IMR-90 (cell line): ENCODE measurements around the gene CLDN2. TPM values are rescaled to one million over a fixed set of nuclear protein-coding genes. Genes with fewer than 3 reads are reported as not detected.

Source experiments
- ATAC-seq: fragments of 200-7000 bp; cut with Tn5 transposase; 2 replicates; pipeline ENCODE4 v1.9.1; 2020; ENCODE audit warnings: low read depth, mild to moderate bottlenecking, moderate library complexity
- BruUV-seq: library from RNA; stranded (reverse); fragments of 400-500 nt; replicated peaks from 2 replicates; lab custom pipeline; 2021; lab: Mats Ljungman, UMichigan
- CTCF ChIA-PET: fragments of 300-600 bp; formaldehyde crosslinking; extraction: SDS; loops from one replicate; lab custom pipeline; 2021; ENCODE audit warnings: antibody characterized with exemption; lab: Yijun Ruan, JAX
- POLR2A ChIA-PET: fragments of 300-600 bp; sonication (Branson Sonifier 250); formaldehyde crosslinking; loops from one replicate; lab custom pipeline; 2022; ENCODE audit warnings: antibody characterized with exemption; ENCODE audit not compliant: unreplicated experiment; lab: Charles Lee
- DNase-seq: peaks from one replicate; pipeline ENCODE4 v3.0.0; 2013
- H2AFZ ChIP-seq: replicated peaks from 2 replicates; pipeline ENCODE3; 2013; ENCODE audit warnings: low read length, mild to moderate bottlenecking; ENCODE audit not compliant: poor library complexity
- H2AK5ac ChIP-seq: 2 replicates; pipeline ENCODE4 v1.6.1; 2013; ENCODE audit warnings: low read depth, low read length, inconsistent platforms
- H2AK9ac ChIP-seq: replicated peaks from 2 replicates; pipeline ENCODE3; 2013; ENCODE audit warnings: mild to moderate bottlenecking, low read depth, low read length, moderate library complexity; ENCODE audit not compliant: poor library complexity
- H2BK120ac ChIP-seq: 2 replicates; pipeline ENCODE4 v1.6.1; 2013; ENCODE audit warnings: low read depth, low read length, inconsistent platforms
- H2BK15ac ChIP-seq: 3 replicates; pipeline ENCODE4 v1.6.1; 2013; ENCODE audit warnings: low read depth, low read length, inconsistent platforms
- H2BK20ac ChIP-seq: 2 replicates; pipeline ENCODE4 v1.6.1; 2013; ENCODE audit warnings: low read depth, mild to moderate bottlenecking, inconsistent platforms, low read length, moderate library complexity
- H2BK5ac ChIP-seq: 2 replicates; pipeline ENCODE4 v1.6.1; 2013; ENCODE audit warnings: mild to moderate bottlenecking, low read depth, low read length, inconsistent platforms; ENCODE audit not compliant: poor library complexity, severe bottlenecking
- H3K14ac ChIP-seq: replicated peaks from 2 replicates; pipeline ENCODE4 v1.6.1; 2013; ENCODE audit warnings: low read depth, low read length, inconsistent platforms
- H3K18ac ChIP-seq: 2 replicates; pipeline ENCODE4 v1.6.1; 2013; ENCODE audit warnings: low read depth, low read length, control low read depth
- H3K23ac ChIP-seq: 2 replicates; pipeline ENCODE4 v1.6.1; 2013; ENCODE audit warnings: low read depth, low read length, inconsistent platforms
- H3K27ac ChIP-seq: 2 replicates; pipeline ENCODE4 v1.5.1; 2013; ENCODE audit warnings: mild to moderate bottlenecking, control low read depth, low read length; ENCODE audit not compliant: insufficient read depth
- H3K27me3 ChIP-seq: 2 replicates; pipeline ENCODE4 v1.6.1; 2013; ENCODE audit warnings: low read length; ENCODE audit not compliant: control insufficient read depth, insufficient read depth
- H3K36me3 ChIP-seq: 2 replicates; pipeline ENCODE4 v1.6.1; 2013; ENCODE audit warnings: low read length, mixed read lengths; ENCODE audit not compliant: control insufficient read depth, insufficient read depth
- H3K4ac ChIP-seq: 2 replicates; pipeline ENCODE4 v1.6.1; 2013; ENCODE audit warnings: low read depth, low read length, inconsistent platforms
- H3K4me1 ChIP-seq: 2 replicates; pipeline ENCODE4 v1.6.1; 2013; ENCODE audit warnings: low read length, mixed read lengths; ENCODE audit not compliant: control insufficient read depth, insufficient read depth
- H3K4me2 ChIP-seq: 2 replicates; pipeline ENCODE4 v1.6.1; 2013; ENCODE audit warnings: low read depth, mild to moderate bottlenecking, control low read depth, low read length, moderate library complexity
- H3K4me3 ChIP-seq: 2 replicates; pipeline ENCODE4 v1.5.1; 2013; ENCODE audit warnings: low read depth, mild to moderate bottlenecking, control low read depth, low read length, moderate library complexity; ENCODE audit not compliant: insufficient read depth
- H3K56ac ChIP-seq: 2 replicates; pipeline ENCODE4 v1.6.1; 2013; ENCODE audit warnings: low read length, inconsistent platforms; ENCODE audit not compliant: insufficient read depth; ENCODE audit errors: extremely low read depth
- H3K79me1 ChIP-seq, 2 experiments: 2 replicates each; pipeline ENCODE4 v1.6.1; 2013; ENCODE audit warnings: low read length in 2 of 2, inconsistent platforms in 1 of 2, low read depth in 1 of 2
- H3K9ac ChIP-seq: 2 replicates; pipeline ENCODE4 v1.6.1; 2013; ENCODE audit warnings: low read depth, low read length, control low read depth
- H3K9me1 ChIP-seq: 2 replicates; pipeline ENCODE4 v1.6.1; 2013; ENCODE audit warnings: low read length, inconsistent platforms; ENCODE audit not compliant: insufficient read depth
- H3K9me3 ChIP-seq: 2 replicates; pipeline ENCODE4 v1.6.1; 2013; ENCODE audit warnings: low read length; ENCODE audit not compliant: control insufficient read depth, insufficient read depth
- H4K20me1 ChIP-seq: 2 replicates; pipeline ENCODE4 v1.6.1; 2013; ENCODE audit warnings: low read length, inconsistent platforms; ENCODE audit not compliant: insufficient read depth
- H4K5ac ChIP-seq: 2 replicates; pipeline ENCODE4 v1.6.1; 2013; ENCODE audit warnings: mild to moderate bottlenecking, low read depth, low read length, control low read depth
- H4K8ac ChIP-seq, 2 experiments: 2 replicates each; pipeline ENCODE4 v1.6.1; 2013; ENCODE audit warnings: low read depth in 2 of 2, low read length in 2 of 2, control low read depth in 1 of 2, inconsistent platforms in 1 of 2
- H4K91ac ChIP-seq: 2 replicates; pipeline ENCODE4 v1.6.1; 2013; ENCODE audit warnings: low read depth, low read length, inconsistent platforms; ENCODE audit not compliant: insufficient read depth
- BHLHE40 ChIP-seq: fragments of 150-350 bp; IDR thresholded peaks from 2 replicates; pipeline ENCODE4 v1.6.1; 2016; ENCODE audit warnings: mild to moderate bottlenecking, low read depth, low read length
- FOS ChIP-seq: fragments of 150-350 bp; IDR thresholded peaks from 2 replicates; pipeline ENCODE4 v1.6.1; 2016; ENCODE audit warnings: low read depth, low read length
- MAFK ChIP-seq: IDR thresholded peaks from 2 replicates; pipeline ENCODE4 v1.6.1; 2012; ENCODE audit warnings: low read depth, low read length, improper control_type of control experiment
- MXI1 ChIP-seq: IDR thresholded peaks from 2 replicates; pipeline ENCODE4 v1.6.1; 2012; ENCODE audit warnings: low read depth, mild to moderate bottlenecking, low read length, moderate library complexity, borderline replicate concordance
- NFE2L2 ChIP-seq: fragments of 150-350 bp; IDR thresholded peaks from 2 replicates; pipeline ENCODE4 v1.6.1; 2016; ENCODE audit warnings: low read depth, mild to moderate bottlenecking, low read length
- POLR2A ChIP-seq: IDR thresholded peaks from 2 replicates; pipeline ENCODE4 v1.6.1; 2012; ENCODE audit warnings: mild to moderate bottlenecking, low read depth, low read length
- RAD21 ChIP-seq: IDR thresholded peaks from 2 replicates; pipeline ENCODE4 v1.6.1; 2012; ENCODE audit warnings: low read length, improper control_type of control experiment
- RCOR1 ChIP-seq: IDR thresholded peaks from 2 replicates; pipeline ENCODE4 v1.6.1; 2012; ENCODE audit warnings: mild to moderate bottlenecking, low read length, improper control_type of control experiment; ENCODE audit not compliant: insufficient replicate concordance
- RFX5 ChIP-seq: IDR thresholded peaks from 2 replicates; pipeline ENCODE4 v1.8.0; 2012; ENCODE audit warnings: low read depth, mild to moderate bottlenecking, low read length, moderate library complexity
- SMC3 ChIP-seq: fragments of 150-350 bp; IDR thresholded peaks from 2 replicates; pipeline ENCODE4 v1.6.1; 2016; ENCODE audit warnings: low read depth, mild to moderate bottlenecking, antibody characterized with exemption, low read length, moderate library complexity
- WGBS, 2 experiments: methylation state at CpG; one replicate each; pipeline versions ENCODE4 v1.1.5 to v1.1.7; 2013; ENCODE audit warnings: missing lambda C conversion rate in 2 of 2; ENCODE audit not compliant: insufficient read length in 1 of 2; ENCODE audit errors: extremely low coverage in 2 of 2; 5-methylcytosine and 5-hydroxymethylcytosine counted together
- dilution Hi-C: fragments of 300-500 bp; cut with HindIII; formaldehyde crosslinking; loops from one replicate; pipeline ENCODE4 v1.14.3; 2018; ENCODE audit warnings: low sequenced_read_pairs; ENCODE audit not compliant: unreplicated experiment
- in situ Hi-C: fragments of 300-500 bp; cut with MboI; formaldehyde crosslinking; loops from 3 replicates; pipeline ENCODE4 v1.14.3; 2019; ENCODE audit warnings: low sequenced_read_pairs, inconsistent platforms, mixed read lengths
- intact Hi-C: fragments of 100-400 bp; cut with micrococcal nuclease; formaldehyde crosslinking; loops from 2 replicates; pipeline ENCODE4 v1.10.0; 2022
- polyA plus RNA-seq, 3 experiments: library from polyadenylated mRNA; depleted of rRNA; stranded (reverse); fragments of >200 nt; gene quantifications; 2 replicates each; pipeline ENCODE4 v1.2.3, GENCODE V29; 2012; ENCODE audit warnings: low replicate concordance in 1 of 3
- total RNA-seq: library from RNA; depleted of rRNA; stranded (reverse); fragments of >200 nt; gene quantifications from 2 replicates; pipeline ENCODE4 v1.2.3, GENCODE V29; 2012
- TF ChIP-seq, protein P1 (sequence below): fragments of 150-350 bp; IDR thresholded peaks from 2 replicates; pipeline ENCODE4 v1.6.1; 2017; ENCODE audit warnings: mild to moderate bottlenecking, antibody characterized with exemption, low read length, low read depth
- TF ChIP-seq, protein P2 (sequence below): fragments of 150-350 bp; IDR thresholded peaks from 2 replicates; pipeline ENCODE4 v1.6.1; 2016; ENCODE audit warnings: low read depth, mild to moderate bottlenecking, low read length, moderate library complexity, borderline replicate concordance
- TF ChIP-seq, protein P3 (sequence below): conservative IDR thresholded peaks from 2 replicates; pipeline ENCODE4 v1.5.1; 2012; ENCODE audit warnings: mild to moderate bottlenecking, low read depth, low read length, improper control_type of control experiment

The CLDN2 gene
- total and polyA plus RNA-seq, 2 of the 4 experiments (the other 2 are of a cell fraction): 0.03 TPM; not detected in 1

DNA sequence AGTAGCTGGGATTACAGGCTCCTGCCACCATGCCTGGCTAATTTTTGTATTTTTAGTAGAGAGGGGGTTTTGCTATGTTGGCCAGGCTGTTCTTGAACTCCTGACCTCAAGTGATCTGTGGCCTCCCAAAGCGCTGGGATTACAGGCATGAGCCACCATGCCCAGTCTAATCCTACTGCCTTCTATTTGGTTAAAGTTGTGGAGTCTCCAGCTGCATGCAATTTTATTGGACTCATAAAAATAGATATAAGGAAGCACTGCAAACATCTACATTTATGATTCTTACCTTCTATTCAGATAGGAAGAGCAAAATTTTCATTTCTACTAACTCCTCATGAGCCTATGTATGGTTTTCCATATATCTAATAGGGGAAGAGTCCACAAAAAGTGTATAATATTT is 30.7 kb upstream of the CLDN2 start:
- H3K79me1 ChIP-seq: no peaks in the 10 kb centered on the region
- H2AFZ ChIP-seq: no peak overlapping the region
- H2BK15ac ChIP-seq: no peak overlapping the region
- H3K9me3 ChIP-seq: no peaks in the 10 kb centered on the region
- no TSS peak for BruUV-seq
- H3K9ac ChIP-seq: no peak overlapping the region
- H2BK20ac ChIP-seq: no peak overlapping the region
- no peak for TF ChIP-seq POLR2A
- no peak for TF ChIP-seq MXI1
- TF ChIP-seq NFE2L2: no peak
- TF ChIP-seq BHLHE40: no peak
- TF ChIP-seq, protein P1, sequence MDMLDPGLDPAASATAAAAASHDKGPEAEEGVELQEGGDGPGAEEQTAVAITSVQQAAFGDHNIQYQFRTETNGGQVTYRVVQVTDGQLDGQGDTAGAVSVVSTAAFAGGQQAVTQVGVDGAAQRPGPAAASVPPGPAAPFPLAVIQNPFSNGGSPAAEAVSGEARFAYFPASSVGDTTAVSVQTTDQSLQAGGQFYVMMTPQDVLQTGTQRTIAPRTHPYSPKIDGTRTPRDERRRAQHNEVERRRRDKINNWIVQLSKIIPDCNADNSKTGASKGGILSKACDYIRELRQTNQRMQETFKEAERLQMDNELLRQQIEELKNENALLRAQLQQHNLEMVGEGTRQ: no peak
- no peak for TF ChIP-seq FOS
- no peak for TF ChIP-seq MAFK
- TF ChIP-seq, protein P2, sequence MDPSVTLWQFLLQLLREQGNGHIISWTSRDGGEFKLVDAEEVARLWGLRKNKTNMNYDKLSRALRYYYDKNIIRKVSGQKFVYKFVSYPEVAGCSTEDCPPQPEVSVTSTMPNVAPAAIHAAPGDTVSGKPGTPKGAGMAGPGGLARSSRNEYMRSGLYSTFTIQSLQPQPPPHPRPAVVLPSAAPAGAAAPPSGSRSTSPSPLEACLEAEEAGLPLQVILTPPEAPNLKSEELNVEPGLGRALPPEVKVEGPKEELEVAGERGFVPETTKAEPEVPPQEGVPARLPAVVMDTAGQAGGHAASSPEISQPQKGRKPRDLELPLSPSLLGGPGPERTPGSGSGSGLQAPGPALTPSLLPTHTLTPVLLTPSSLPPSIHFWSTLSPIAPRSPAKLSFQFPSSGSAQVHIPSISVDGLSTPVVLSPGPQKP: no peak
- no peak for TF ChIP-seq SMC3
- no peak for TF ChIP-seq RFX5
- no peak for TF ChIP-seq RAD21
- TF ChIP-seq RCOR1: no peak
- TF ChIP-seq, protein P3, sequence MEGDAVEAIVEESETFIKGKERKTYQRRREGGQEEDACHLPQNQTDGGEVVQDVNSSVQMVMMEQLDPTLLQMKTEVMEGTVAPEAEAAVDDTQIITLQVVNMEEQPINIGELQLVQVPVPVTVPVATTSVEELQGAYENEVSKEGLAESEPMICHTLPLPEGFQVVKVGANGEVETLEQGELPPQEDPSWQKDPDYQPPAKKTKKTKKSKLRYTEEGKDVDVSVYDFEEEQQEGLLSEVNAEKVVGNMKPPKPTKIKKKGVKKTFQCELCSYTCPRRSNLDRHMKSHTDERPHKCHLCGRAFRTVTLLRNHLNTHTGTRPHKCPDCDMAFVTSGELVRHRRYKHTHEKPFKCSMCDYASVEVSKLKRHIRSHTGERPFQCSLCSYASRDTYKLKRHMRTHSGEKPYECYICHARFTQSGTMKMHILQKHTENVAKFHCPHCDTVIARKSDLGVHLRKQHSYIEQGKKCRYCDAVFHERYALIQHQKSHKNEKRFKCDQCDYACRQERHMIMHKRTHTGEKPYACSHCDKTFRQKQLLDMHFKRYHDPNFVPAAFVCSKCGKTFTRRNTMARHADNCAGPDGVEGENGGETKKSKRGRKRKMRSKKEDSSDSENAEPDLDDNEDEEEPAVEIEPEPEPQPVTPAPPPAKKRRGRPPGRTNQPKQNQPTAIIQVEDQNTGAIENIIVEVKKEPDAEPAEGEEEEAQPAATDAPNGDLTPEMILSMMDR: no peak
- H4K91ac ChIP-seq: no peak overlapping the region
- WGBS, 2 experiments: no CpG with 5 or more reads among the region's 1 CpG
- intact Hi-C loops: no loop called here
- no peak for ATAC-seq
- no peaks in the 10 kb centered on the region for H4K20me1 ChIP-seq
- H3K4me2 ChIP-seq: no peak overlapping the region
- in situ Hi-C loops: no loop called here
- no peak overlapping the region for H2AK9ac ChIP-seq
- H3K36me3 ChIP-seq: no peaks in the 10 kb centered on the region
- CTCF ChIA-PET: no interaction called here
- H4K5ac ChIP-seq: no peak overlapping the region
- no peak overlapping the region for H2BK120ac ChIP-seq
- no peak overlapping the region for H3K18ac ChIP-seq
- no peak overlapping the region for H3K23ac ChIP-seq
- POLR2A ChIA-PET: no interaction called here
- no peak overlapping the region for H3K14ac ChIP-seq
- no peak overlapping the region for H3K27ac ChIP-seq
- no peak for DNase-seq
- no peak overlapping the region for H2BK5ac ChIP-seq
- H3K4me1 ChIP-seq: no peaks in the 10 kb centered on the region
- no peaks in the 10 kb centered on the region for H3K9me1 ChIP-seq
- H4K8ac ChIP-seq: no peak overlapping the region
- H3K4me3 ChIP-seq: no peak overlapping the region
- no peak overlapping the region for H3K56ac ChIP-seq
- no peak overlapping the region for H3K4ac ChIP-seq
- no peak overlapping the region for H2AK5ac ChIP-seq
- dilution Hi-C loops: no loop called here
- peaks cover 17% of the 10 kb centered on the region for H3K27me3 ChIP-seq
